Measurements from ENCODE around the gene EFNB2.

EFNB2 gene

GRCh38 chr13:106525865-106526264 lies 9.6 kb downstream of the EFNB2 start:
- no peak for DNase-seq (ENCODE audit: low spot score)

GRCh38 chr13:106524108-106524507 lies 11.4 kb downstream of the EFNB2 start:
- DNase-seq (ENCODE audit: low spot score), result no peak

- DNase-seq (ENCODE audit: low spot score), result peak; percentile 69
Observed at GRCh38 chr13:106523576-106523975, 11.9 kb downstream of the EFNB2 start.

GRCh38 chr13:106522898-106523525 lies 12.4 kb downstream of the EFNB2 start:
- no peak for DNase-seq (ENCODE audit: low spot score)

- DNase-seq (ENCODE audit: low spot score), result no peak
Observed at GRCh38 chr13:106522112-106522705, 13.3 kb downstream of the EFNB2 start.

- no peak for DNase-seq (ENCODE audit: low spot score)
Observed at GRCh38 chr13:106521095-106521799, 14.2 kb downstream of the EFNB2 start.

GRCh38 chr13:106520251-106521054 lies 15.0 kb downstream of the EFNB2 start:
- DNase-seq (ENCODE audit: low spot score), result peak; percentile 44

GRCh38 chr13:106518512-106518911 lies 16.9 kb downstream of the EFNB2 start:
- no peak for DNase-seq (ENCODE audit: low spot score)

- no peak for DNase-seq (ENCODE audit: low spot score)
Observed at GRCh38 chr13:106517109-106517847, 18.2 kb downstream of the EFNB2 start.

- DNase-seq (ENCODE audit: low spot score), result no peak
Observed at GRCh38 chr13:106515635-106516254, 19.7 kb downstream of the EFNB2 start.

- DNase-seq (ENCODE audit: low spot score), result no peak
Observed at GRCh38 chr13:106514928-106515634, 20.4 kb downstream of the EFNB2 start.

- no peak for DNase-seq (ENCODE audit: low spot score)
Observed at GRCh38 chr13:106513025-106513983, 22.2 kb downstream of the EFNB2 start.

- no peak for DNase-seq (ENCODE audit: low spot score)
Observed at GRCh38 chr13:106507560-106508274, 27.7 kb downstream of the EFNB2 start.

- no peak for DNase-seq (ENCODE audit: low spot score)
Observed at GRCh38 chr13:106506286-106506685, 29.2 kb downstream of the EFNB2 start.

- no peak for DNase-seq (ENCODE audit: low spot score)
Observed at GRCh38 chr13:106505732-106506131, 29.7 kb downstream of the EFNB2 start.

GRCh38 chr13:106505295-106505694 lies 30.2 kb downstream of the EFNB2 start:
- no peak for DNase-seq (ENCODE audit: low spot score)

- no peak for DNase-seq (ENCODE audit: low spot score)
Observed at GRCh38 chr13:106503730-106504453, 31.6 kb downstream of the EFNB2 start.

GRCh38 chr13:106503272-106503671 lies 32.2 kb downstream of the EFNB2 start:
- no peak for DNase-seq (ENCODE audit: low spot score)
